HepG2 (cell line): Measurements from ENCODE around the gene FASTK. TPM values are rescaled to one million over a fixed set of nuclear protein-coding genes. Genes with fewer than 3 reads are reported as not detected.

ENCODE experiments used
- AGO1 ChIP-seq: fragments of 200-400 bp; formaldehyde crosslinking; IDR thresholded peaks from 2 replicates; pipeline ENCODE4 v1.6.1; 2017; ENCODE audit warnings: mild to moderate bottlenecking, low read depth, low read length, moderate library complexity; ENCODE audit not compliant: poor library complexity, severe bottlenecking
- AHR ChIP-seq: IDR thresholded peaks from 2 replicates; pipeline ENCODE4 v1.6.1; 2018; ENCODE audit warnings: missing genetic modification reagents, missing compliant biosample characterization
- FOXP4 ChIP-seq: sonication (generic); formaldehyde crosslinking; IDR thresholded peaks from 2 replicates; pipeline ENCODE4 v1.4.0; 2020; ENCODE audit warnings: missing genetic modification reagents
- GTF3A ChIP-seq: sonication (generic); formaldehyde crosslinking; conservative IDR thresholded peaks from 2 replicates; pipeline ENCODE4 v1.4.0; 2020; ENCODE audit warnings: mild to moderate bottlenecking, missing genetic modification reagents
- ISX ChIP-seq: sonication (generic); formaldehyde crosslinking; conservative IDR thresholded peaks from 2 replicates; pipeline ENCODE4 v1.5.0; 2020; ENCODE audit warnings: missing genetic modification reagents
- JUND ChIP-seq: sonication (generic); formaldehyde crosslinking; IDR thresholded peaks from 2 replicates; pipeline ENCODE4 v1.8.0; 2022; ENCODE audit warnings: mild to moderate bottlenecking, missing genetic modification reagents
- KMT2B ChIP-seq: IDR thresholded peaks from 2 replicates; pipeline ENCODE4 v1.6.1; 2016; ENCODE audit warnings: missing genetic modification reagents, missing compliant biosample characterization
- MIER3 ChIP-seq: IDR thresholded peaks from 2 replicates; pipeline ENCODE4 v1.6.1; 2016; ENCODE audit warnings: missing compliant biosample characterization, borderline replicate concordance
- RBFOX2 ChIP-seq: fragments of 200-400 bp; formaldehyde crosslinking; IDR thresholded peaks from 2 replicates; pipeline ENCODE4 v1.6.1; 2017; ENCODE audit warnings: low read depth, mild to moderate bottlenecking, low read length
- RERE ChIP-seq: IDR thresholded peaks from 2 replicates; pipeline ENCODE4 v1.6.1; 2016; ENCODE audit warnings: low read depth, missing genetic modification reagents, missing compliant biosample characterization
- RFX5 ChIP-seq: IDR thresholded peaks from 2 replicates; pipeline ENCODE4 v1.6.1; 2011; ENCODE audit warnings: low read depth, low read length, improper control_type of control experiment
- RXRB ChIP-seq: IDR thresholded peaks from 2 replicates; pipeline ENCODE4 v1.6.1; 2016; ENCODE audit warnings: borderline replicate concordance, missing genetic modification reagents, missing compliant biosample characterization
- SMAD3 ChIP-seq: sonication (generic); formaldehyde crosslinking; IDR thresholded peaks from 2 replicates; pipeline ENCODE4 v1.4.0; 2020; ENCODE audit warnings: missing genetic modification reagents
- SRSF1 ChIP-seq: fragments of 200-400 bp; formaldehyde crosslinking; optimal IDR thresholded peaks from 2 replicates; pipeline ENCODE3; 2017; ENCODE audit warnings: mild to moderate bottlenecking, low read depth, low read length, moderate library complexity
- SRSF9 ChIP-seq: fragments of 200-400 bp; formaldehyde crosslinking; IDR thresholded peaks from 2 replicates; pipeline ENCODE4 v1.6.1; 2018; ENCODE audit warnings: borderline replicate concordance, mild to moderate bottlenecking, low read depth, low read length; ENCODE audit not compliant: insufficient read depth, poor library complexity, severe bottlenecking
- TRIM22 ChIP-seq: fragments of 450-650 bp; IDR thresholded peaks from 2 replicates; pipeline ENCODE4 v1.6.1; 2017
- ZNF160 ChIP-seq: sonication (generic); formaldehyde crosslinking; IDR thresholded peaks from 2 replicates; pipeline ENCODE4 v1.8.0; 2022; ENCODE audit warnings: mild to moderate bottlenecking, inconsistent platforms, missing genetic modification reagents
- ZNF484 ChIP-seq: sonication (generic); formaldehyde crosslinking; IDR thresholded peaks from 2 replicates; pipeline ENCODE4 v1.5.1; 2020; ENCODE audit warnings: mild to moderate bottlenecking, low read depth, missing genetic modification reagents, borderline replicate concordance
- polyA plus RNA-seq, 8 experiments: library from polyadenylated mRNA; depleted of rRNA in 3 of 8; stranded (reverse) in 7 of 8; unstranded in 1 of 8; fragments of >200 nt; fragmentation: Illumina TruSeq in 4 of 8; extraction: Trizol in 4 of 8; gene quantifications; 2 replicates each; pipeline versions ENCODE4 v1.2.1 to v1.2.3, GENCODE V29; 2011 to 2016; ENCODE audit warnings: low read depth in 4 of 8, missing spikeins in 1 of 8, mixed read lengths in 1 of 8; ENCODE audit not compliant: insufficient read depth in 1 of 8
- total RNA-seq, 5 experiments: library from RNA; depleted of rRNA; stranded (reverse); fragments of >200 nt; fragmentation: Illumina TruSeq; extraction: Trizol; gene quantifications; 2 replicates each; pipeline ENCODE4 v1.2.3, GENCODE V29; 2016; ENCODE audit warnings: low read depth in 1 of 5

Gene FASTK
- total and polyA plus RNA-seq, 2 of the 13 experiments (the other 11 are each of a cell fraction or from before 2014, with no cell fraction given), result 52.9 to 55.7 TPM

GRCh38 chr7:151087245-151088018, 6.8 kb upstream of the FASTK start (continued):
- no peak for TF ChIP-seq ZNF160
- no peak for TF ChIP-seq MIER3
- no peak for TF ChIP-seq RFX5
- no peak for TF ChIP-seq SMAD3 (CRISPR knock-in tag)
- no peak for TF ChIP-seq RERE (CRISPR knock-in tag)
- TF ChIP-seq AGO1, result peak; percentile 33
- TF ChIP-seq KMT2B, result no peak; the same call in 1 of the 2 replicates
- no peak for TF ChIP-seq SRSF1
- TF ChIP-seq JUND, result no peak
- TF ChIP-seq ISX, result no peak
- no peak for TF ChIP-seq RXRB
- TF ChIP-seq RBFOX2, result peak; percentile 78
- TF ChIP-seq FOXP4 (CRISPR knock-in tag), result no peak; the same call in 1 of the 2 replicates
- TF ChIP-seq AHR (CRISPR knock-in tag), result no peak
- TF ChIP-seq GTF3A (CRISPR knock-in tag), result 0 out of 2 replicates have a peak, but pooled peaks have one; percentile 26
- no peak for TF ChIP-seq SRSF9
- no peak for TF ChIP-seq ZNF484 (CRISPR knock-in tag)
- no peak for TF ChIP-seq TRIM22
